ENCODE results near the gene NAA60. TPM values are rescaled to one million over a fixed set of nuclear protein-coding genes. Genes with fewer than 3 reads are reported as not detected.

Gene NAA60
- total and polyA plus RNA-seq, 2 experiments from 2014 or later, result 32.4 to 36.5 TPM

GRCh38 chr16:3485097-3485745 is 41.7 kb downstream of the NAA60 start:
- no peak overlapping the region for H3K4me2 ChIP-seq
- no peak overlapping the region for H2AFZ ChIP-seq
- DNase-seq (ENCODE audit: low spot score) (no peak), ATAC-seq (no peak)
- 0 out of 2 replicates have a peak, but pooled peaks cover 5% of the 10 kb centered on the region for H4K20me1 ChIP-seq (replicated peaks; ENCODE audit: insufficient read depth)
- H3K36me3 Mint-ChIP-seq (ENCODE audit: low read depth), result peaks cover 34% of the 10 kb centered on the region
- H3K27ac Mint-ChIP-seq, result no peak overlapping the region
- H3F3A ChIP-seq (replicated peaks; ENCODE audit: low read depth), result no peaks in the 10 kb centered on the region
- H3K9me3 Mint-ChIP-seq, result no peaks in the 10 kb centered on the region
- H3K27me3 Mint-ChIP-seq (ENCODE audit: insufficient read depth, low read depth, poor library complexity), result peaks cover 14% of the 10 kb centered on the region
- H3K4me1 ChIP-seq (ENCODE audit: insufficient read depth), result peaks cover 11% of the 10 kb centered on the region
- H3K36me3 ChIP-seq (ENCODE audit: insufficient read depth), result peaks cover 9% of the 10 kb centered on the region; the same call in 1 of the 2 replicates
- no peak overlapping the region for H3K4me3 ChIP-seq
- no peak overlapping the region for H3K27ac ChIP-seq (ENCODE audit: low read depth)
- TF ChIP-seq, protein P1, sequence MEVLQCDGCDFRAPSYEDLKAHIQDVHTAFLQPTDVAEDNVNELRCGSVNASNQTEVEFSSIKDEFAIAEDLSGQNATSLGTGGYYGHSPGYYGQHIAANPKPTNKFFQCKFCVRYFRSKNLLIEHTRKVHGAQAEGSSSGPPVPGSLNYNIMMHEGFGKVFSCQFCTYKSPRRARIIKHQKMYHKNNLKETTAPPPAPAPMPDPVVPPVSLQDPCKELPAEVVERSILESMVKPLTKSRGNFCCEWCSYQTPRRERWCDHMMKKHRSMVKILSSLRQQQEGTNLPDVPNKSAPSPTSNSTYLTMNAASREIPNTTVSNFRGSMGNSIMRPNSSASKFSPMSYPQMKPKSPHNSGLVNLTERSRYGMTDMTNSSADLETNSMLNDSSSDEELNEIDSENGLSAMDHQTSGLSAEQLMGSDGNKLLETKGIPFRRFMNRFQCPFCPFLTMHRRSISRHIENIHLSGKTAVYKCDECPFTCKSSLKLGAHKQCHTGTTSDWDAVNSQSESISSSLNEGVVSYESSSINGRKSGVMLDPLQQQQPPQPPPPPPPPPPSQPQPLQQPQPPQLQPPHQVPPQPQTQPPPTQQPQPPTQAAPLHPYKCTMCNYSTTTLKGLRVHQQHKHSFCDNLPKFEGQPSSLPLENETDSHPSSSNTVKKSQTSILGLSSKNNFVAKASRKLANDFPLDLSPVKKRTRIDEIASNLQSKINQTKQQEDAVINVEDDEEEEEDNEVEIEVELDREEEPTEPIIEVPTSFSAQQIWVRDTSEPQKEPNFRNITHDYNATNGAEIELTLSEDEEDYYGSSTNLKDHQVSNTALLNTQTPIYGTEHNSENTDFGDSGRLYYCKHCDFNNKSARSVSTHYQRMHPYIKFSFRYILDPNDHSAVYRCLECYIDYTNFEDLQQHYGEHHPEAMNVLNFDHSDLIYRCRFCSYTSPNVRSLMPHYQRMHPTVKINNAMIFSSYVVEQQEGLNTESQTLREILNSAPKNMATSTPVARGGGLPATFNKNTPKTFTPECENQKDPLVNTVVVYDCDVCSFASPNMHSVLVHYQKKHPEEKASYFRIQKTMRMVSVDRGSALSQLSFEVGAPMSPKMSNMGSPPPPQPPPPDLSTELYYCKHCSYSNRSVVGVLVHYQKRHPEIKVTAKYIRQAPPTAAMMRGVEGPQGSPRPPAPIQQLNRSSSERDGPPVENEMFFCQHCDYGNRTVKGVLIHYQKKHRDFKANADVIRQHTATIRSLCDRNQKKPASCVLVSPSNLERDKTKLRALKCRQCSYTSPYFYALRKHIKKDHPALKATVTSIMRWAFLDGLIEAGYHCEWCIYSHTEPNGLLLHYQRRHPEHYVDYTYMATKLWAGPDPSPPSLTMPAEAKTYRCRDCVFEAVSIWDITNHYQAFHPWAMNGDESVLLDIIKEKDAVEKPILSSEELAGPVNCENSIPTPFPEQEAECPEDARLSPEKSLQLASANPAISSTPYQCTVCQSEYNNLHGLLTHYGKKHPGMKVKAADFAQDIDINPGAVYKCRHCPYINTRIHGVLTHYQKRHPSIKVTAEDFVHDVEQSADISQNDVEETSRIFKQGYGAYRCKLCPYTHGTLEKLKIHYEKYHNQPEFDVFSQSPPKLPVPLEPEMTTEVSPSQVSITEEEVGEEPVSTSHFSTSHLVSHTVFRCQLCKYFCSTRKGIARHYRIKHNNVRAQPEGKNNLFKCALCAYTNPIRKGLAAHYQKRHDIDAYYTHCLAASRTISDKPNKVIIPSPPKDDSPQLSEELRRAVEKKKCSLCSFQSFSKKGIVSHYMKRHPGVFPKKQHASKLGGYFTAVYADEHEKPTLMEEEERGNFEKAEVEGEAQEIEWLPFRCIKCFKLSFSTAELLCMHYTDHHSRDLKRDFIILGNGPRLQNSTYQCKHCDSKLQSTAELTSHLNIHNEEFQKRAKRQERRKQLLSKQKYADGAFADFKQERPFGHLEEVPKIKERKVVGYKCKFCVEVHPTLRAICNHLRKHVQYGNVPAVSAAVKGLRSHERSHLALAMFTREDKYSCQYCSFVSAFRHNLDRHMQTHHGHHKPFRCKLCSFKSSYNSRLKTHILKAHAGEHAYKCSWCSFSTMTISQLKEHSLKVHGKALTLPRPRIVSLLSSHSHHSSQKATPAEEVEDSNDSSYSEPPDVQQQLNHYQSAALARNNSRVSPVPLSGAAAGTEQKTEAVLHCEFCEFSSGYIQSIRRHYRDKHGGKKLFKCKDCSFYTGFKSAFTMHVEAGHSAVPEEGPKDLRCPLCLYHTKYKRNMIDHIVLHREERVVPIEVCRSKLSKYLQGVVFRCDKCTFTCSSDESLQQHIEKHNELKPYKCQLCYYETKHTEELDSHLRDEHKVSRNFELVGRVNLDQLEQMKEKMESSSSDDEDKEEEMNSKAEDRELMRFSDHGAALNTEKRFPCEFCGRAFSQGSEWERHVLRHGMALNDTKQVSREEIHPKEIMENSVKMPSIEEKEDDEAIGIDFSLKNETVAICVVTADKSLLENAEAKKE (CRISPR knock-in tag; IDR thresholded peaks at IDR 0.05), result no peak
- TF ChIP-seq CREB1 (CRISPR knock-in tag; IDR thresholded peaks at IDR 0.05; ENCODE audit: low read depth), result no peak
- TF ChIP-seq STAT1 (IDR thresholded peaks at IDR 0.05; ENCODE audit: unreplicated experiment), result no peak
- no peak for TF ChIP-seq CTCF (conservative IDR thresholded peaks at IDR 0.05; ENCODE audit: low read depth in 2 of 2)
- no peak for TF ChIP-seq ZNF331 (CRISPR knock-in tag; IDR thresholded peaks at IDR 0.05; ENCODE audit: low read depth)
- no peak for TF ChIP-seq JUNB (IDR thresholded peaks at IDR 0.05; ENCODE audit: unreplicated experiment)
- TF ChIP-seq, protein P2, sequence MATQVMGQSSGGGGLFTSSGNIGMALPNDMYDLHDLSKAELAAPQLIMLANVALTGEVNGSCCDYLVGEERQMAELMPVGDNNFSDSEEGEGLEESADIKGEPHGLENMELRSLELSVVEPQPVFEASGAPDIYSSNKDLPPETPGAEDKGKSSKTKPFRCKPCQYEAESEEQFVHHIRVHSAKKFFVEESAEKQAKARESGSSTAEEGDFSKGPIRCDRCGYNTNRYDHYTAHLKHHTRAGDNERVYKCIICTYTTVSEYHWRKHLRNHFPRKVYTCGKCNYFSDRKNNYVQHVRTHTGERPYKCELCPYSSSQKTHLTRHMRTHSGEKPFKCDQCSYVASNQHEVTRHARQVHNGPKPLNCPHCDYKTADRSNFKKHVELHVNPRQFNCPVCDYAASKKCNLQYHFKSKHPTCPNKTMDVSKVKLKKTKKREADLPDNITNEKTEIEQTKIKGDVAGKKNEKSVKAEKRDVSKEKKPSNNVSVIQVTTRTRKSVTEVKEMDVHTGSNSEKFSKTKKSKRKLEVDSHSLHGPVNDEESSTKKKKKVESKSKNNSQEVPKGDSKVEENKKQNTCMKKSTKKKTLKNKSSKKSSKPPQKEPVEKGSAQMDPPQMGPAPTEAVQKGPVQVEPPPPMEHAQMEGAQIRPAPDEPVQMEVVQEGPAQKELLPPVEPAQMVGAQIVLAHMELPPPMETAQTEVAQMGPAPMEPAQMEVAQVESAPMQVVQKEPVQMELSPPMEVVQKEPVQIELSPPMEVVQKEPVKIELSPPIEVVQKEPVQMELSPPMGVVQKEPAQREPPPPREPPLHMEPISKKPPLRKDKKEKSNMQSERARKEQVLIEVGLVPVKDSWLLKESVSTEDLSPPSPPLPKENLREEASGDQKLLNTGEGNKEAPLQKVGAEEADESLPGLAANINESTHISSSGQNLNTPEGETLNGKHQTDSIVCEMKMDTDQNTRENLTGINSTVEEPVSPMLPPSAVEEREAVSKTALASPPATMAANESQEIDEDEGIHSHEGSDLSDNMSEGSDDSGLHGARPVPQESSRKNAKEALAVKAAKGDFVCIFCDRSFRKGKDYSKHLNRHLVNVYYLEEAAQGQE (IDR thresholded peaks at IDR 0.05; ENCODE audit: unreplicated experiment), result no peak
- TF ChIP-seq ETS1 (IDR thresholded peaks at IDR 0.05), result no peak
- TF ChIP-seq ZNF114 (CRISPR knock-in tag; IDR thresholded peaks at IDR 0.05), result no peak
- TF ChIP-seq EZH2phosphoT487 (IDR thresholded peaks at IDR 0.05; ENCODE audit: unreplicated experiment), result no peak
- TF ChIP-seq EZH2 (IDR thresholded peaks at IDR 0.05; ENCODE audit: low read depth, unreplicated experiment), result no peak
- TF ChIP-seq POLR2AphosphoS5 (IDR thresholded peaks at IDR 0.05; ENCODE audit: low read depth), result no peak
- TF ChIP-seq NANOG (IDR thresholded peaks at IDR 0.05; ENCODE audit: borderline replicate concordance), result no peak
- H3K27me3 ChIP-seq (ENCODE audit: insufficient read depth), result no peaks in the 10 kb centered on the region
- H3K79me2 ChIP-seq (replicated peaks; ENCODE audit: insufficient read depth), result 0 out of 2 replicates have a peak, but pooled peaks cover under 1% of the 10 kb centered on the region
- peaks cover 11% of the 10 kb centered on the region; the same call in 2 of the 3 replicates for H3K4me1 Mint-ChIP-seq
- no peaks in the 10 kb centered on the region for H3K9me2 ChIP-seq (ENCODE audit: insufficient read depth)
- no peak overlapping the region for H3K4me3 Mint-ChIP-seq

All from GM23338 (cell line).